Measurements from ENCODE around the gene CXCL1. TPM values are rescaled to one million over a fixed set of nuclear protein-coding genes. Genes with fewer than 3 reads are reported as not detected.

Gene CXCL1
- total and polyA plus RNA-seq, 2 donors (not counting 1 experiment from before 2014, with no cell fraction given) = 0.24 TPM; not detected in 1

- Mint-ChIP-seq H3K4me3 (no peak overlapping the region), H3K27me3 (peaks cover 20% of the 10 kb centered on the region), H3K4me1 (peaks cover 3% of the 10 kb centered on the region), H3K27ac (no peak overlapping the region), H3K9me3 (ENCODE audit: insufficient read depth) (no peaks in the 10 kb centered on the region)
- Histone ChIP-seq H3K36me3 (replicated peaks in 1 of 2; ENCODE audit: control extremely low read depth in 1 of 2, control insufficient read depth in 1 of 2, extremely low read depth in 1 of 2, insufficient read depth in 2 of 2, low read length in 1 of 2) (no peaks in the 10 kb centered on the region), H3K79me2 (ENCODE audit: control insufficient read depth, insufficient read depth, low read length) (no peaks in the 10 kb centered on the region), H3K4me2 (replicated peaks; ENCODE audit: low read depth, low read length, poor library complexity, severe bottlenecking) (no peak overlapping the region), H3K9ac (ENCODE audit: low read length) (no peak overlapping the region), H3K4me3 (ENCODE audit: control extremely low read depth in 1 of 5, extremely low read depth in 1 of 5, insufficient read depth in 1 of 5, low read depth in 2 of 5, low read length in 4 of 5) (no peak overlapping the region), H2AFZ (ENCODE audit: insufficient read depth, low read depth, low read length, poor library complexity, severe bottlenecking) (no peak overlapping the region), H3K27me3 (replicated peaks in 1 of 4; ENCODE audit: control extremely low read depth in 1 of 4, control insufficient read depth in 3 of 4, insufficient read depth in 4 of 4, low read length in 3 of 4) (peaks cover 0 to 15% (median 6%) of the 10 kb centered on the region in 4 experiments), H4K20me1 (ENCODE audit: control insufficient read depth, insufficient read depth, low read length, poor library complexity, severe bottlenecking) (no peaks in the 10 kb centered on the region), H3K4me1 (ENCODE audit: control insufficient read depth in 2 of 2, insufficient read depth in 2 of 2, low read length in 2 of 2) (peaks cover 0 to 5% of the 10 kb centered on the region in 2 donors), H3K9me3 (ENCODE audit: control extremely low read depth in 1 of 3, control insufficient read depth in 2 of 3, insufficient read depth in 1 of 3, low read length in 2 of 3) (no peaks in the 10 kb centered on the region), H3K27ac (ENCODE audit: low read length in 2 of 2) (no peak overlapping the region)
- ATAC-seq (ENCODE audit: low read depth) (no peak), DNase-seq (no peak)
- TF ChIP-seq EZH2 (IDR thresholded peaks at IDR 0.05; ENCODE audit: borderline replicate concordance, insufficient read depth, low read depth, low read length, poor library complexity, severe bottlenecking) (no peak), CTCF (IDR thresholded peaks at IDR 0.05) (no peak)
- WGBS (ENCODE audit: insufficient coverage) = no CpG with 5 or more reads among the region's 6 CpGs
- POLR2A ChIA-PET = no interaction called here
- intact Hi-C loops (cut with micrococcal nuclease) = no loop called here
- CTCF ChIA-PET = no interaction called here
Measured at GRCh38 chr4:73871511-73872310, 2.5 kb downstream of the CXCL1 start.

GRCh38 chr4:73872316-73873108 is 3.3 kb downstream of the CXCL1 start:
- Histone ChIP-seq H3K27ac (ENCODE audit: low read length in 2 of 2) (no peak overlapping the region), H3K9ac (ENCODE audit: low read length) (no peak overlapping the region), H3K4me2 (replicated peaks; ENCODE audit: low read depth, low read length, poor library complexity, severe bottlenecking) (no peak overlapping the region), H3K4me1 (ENCODE audit: control insufficient read depth in 2 of 2, insufficient read depth in 2 of 2, low read length in 2 of 2) (peaks cover 0 to 5% of the 10 kb centered on the region in 2 donors), H3K9me3 (ENCODE audit: control extremely low read depth in 1 of 3, control insufficient read depth in 2 of 3, insufficient read depth in 1 of 3, low read length in 2 of 3) (no peaks in the 10 kb centered on the region), H3K27me3 (replicated peaks in 1 of 4; ENCODE audit: control extremely low read depth in 1 of 4, control insufficient read depth in 3 of 4, insufficient read depth in 4 of 4, low read length in 3 of 4) (peaks cover 0 to 15% (median 6%) of the 10 kb centered on the region in 4 experiments), H3K36me3 (replicated peaks in 1 of 2; ENCODE audit: control extremely low read depth in 1 of 2, control insufficient read depth in 1 of 2, extremely low read depth in 1 of 2, insufficient read depth in 2 of 2, low read length in 1 of 2) (no peaks in the 10 kb centered on the region), H3K79me2 (ENCODE audit: control insufficient read depth, insufficient read depth, low read length) (no peaks in the 10 kb centered on the region), H4K20me1 (ENCODE audit: control insufficient read depth, insufficient read depth, low read length, poor library complexity, severe bottlenecking) (no peaks in the 10 kb centered on the region), H2AFZ (ENCODE audit: insufficient read depth, low read depth, low read length, poor library complexity, severe bottlenecking) (no peak overlapping the region), H3K4me3 (ENCODE audit: control extremely low read depth in 1 of 5, extremely low read depth in 1 of 5, insufficient read depth in 1 of 5, low read depth in 2 of 5, low read length in 4 of 5) (no peak overlapping the region)
- WGBS (ENCODE audit: insufficient coverage) = no CpG with 5 or more reads among the region's 2 CpGs
- ATAC-seq (ENCODE audit: low read depth) (no peak), DNase-seq (no peak)
- Mint-ChIP-seq H3K27ac (no peak overlapping the region), H3K27me3 (peaks cover 20% of the 10 kb centered on the region), H3K4me3 (no peak overlapping the region), H3K4me1 (peaks cover 3% of the 10 kb centered on the region), H3K9me3 (ENCODE audit: insufficient read depth) (no peaks in the 10 kb centered on the region)
- TF ChIP-seq EZH2 (IDR thresholded peaks at IDR 0.05; ENCODE audit: borderline replicate concordance, insufficient read depth, low read depth, low read length, poor library complexity, severe bottlenecking) = no peak
- TF ChIP-seq CTCF (IDR thresholded peaks at IDR 0.05) = no peak
- intact Hi-C loops (cut with micrococcal nuclease) = no loop called here
- CTCF ChIA-PET = no interaction called here
- POLR2A ChIA-PET = no interaction called here
